ENCODE measurements around the gene SERP2.

DNA sequence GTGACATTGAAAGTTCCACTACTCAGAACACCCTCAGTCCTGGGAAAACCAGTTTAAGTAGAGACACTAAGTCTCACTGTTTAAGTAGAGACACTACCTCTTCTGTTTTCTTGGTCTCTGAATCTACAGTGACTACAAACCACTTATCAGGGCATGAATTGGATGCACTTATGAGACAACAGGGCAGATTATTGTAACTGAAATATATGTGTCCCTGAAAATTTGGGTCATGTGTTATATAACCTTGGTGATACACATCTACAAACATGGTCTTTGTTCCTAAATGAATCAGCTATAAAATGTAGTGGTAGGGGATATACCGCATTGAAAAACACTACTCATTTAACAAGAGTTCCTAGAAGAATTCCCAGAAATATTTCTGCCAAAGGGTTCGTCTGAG is 55.7 kb downstream of the SERP2 start:
- TF ChIP-seq, protein P1, sequence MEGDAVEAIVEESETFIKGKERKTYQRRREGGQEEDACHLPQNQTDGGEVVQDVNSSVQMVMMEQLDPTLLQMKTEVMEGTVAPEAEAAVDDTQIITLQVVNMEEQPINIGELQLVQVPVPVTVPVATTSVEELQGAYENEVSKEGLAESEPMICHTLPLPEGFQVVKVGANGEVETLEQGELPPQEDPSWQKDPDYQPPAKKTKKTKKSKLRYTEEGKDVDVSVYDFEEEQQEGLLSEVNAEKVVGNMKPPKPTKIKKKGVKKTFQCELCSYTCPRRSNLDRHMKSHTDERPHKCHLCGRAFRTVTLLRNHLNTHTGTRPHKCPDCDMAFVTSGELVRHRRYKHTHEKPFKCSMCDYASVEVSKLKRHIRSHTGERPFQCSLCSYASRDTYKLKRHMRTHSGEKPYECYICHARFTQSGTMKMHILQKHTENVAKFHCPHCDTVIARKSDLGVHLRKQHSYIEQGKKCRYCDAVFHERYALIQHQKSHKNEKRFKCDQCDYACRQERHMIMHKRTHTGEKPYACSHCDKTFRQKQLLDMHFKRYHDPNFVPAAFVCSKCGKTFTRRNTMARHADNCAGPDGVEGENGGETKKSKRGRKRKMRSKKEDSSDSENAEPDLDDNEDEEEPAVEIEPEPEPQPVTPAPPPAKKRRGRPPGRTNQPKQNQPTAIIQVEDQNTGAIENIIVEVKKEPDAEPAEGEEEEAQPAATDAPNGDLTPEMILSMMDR (IDR thresholded peaks at IDR 0.05; ENCODE audit: insufficient read depth, low read length, poor library complexity, severe bottlenecking), result no peak
- no peak for TF ChIP-seq EZH2phosphoT487 (conservative IDR thresholded peaks at IDR 0.05; ENCODE audit: low read length)
